Measurements from ENCODE around the gene ADSL.

Gene ADSL

DNA sequence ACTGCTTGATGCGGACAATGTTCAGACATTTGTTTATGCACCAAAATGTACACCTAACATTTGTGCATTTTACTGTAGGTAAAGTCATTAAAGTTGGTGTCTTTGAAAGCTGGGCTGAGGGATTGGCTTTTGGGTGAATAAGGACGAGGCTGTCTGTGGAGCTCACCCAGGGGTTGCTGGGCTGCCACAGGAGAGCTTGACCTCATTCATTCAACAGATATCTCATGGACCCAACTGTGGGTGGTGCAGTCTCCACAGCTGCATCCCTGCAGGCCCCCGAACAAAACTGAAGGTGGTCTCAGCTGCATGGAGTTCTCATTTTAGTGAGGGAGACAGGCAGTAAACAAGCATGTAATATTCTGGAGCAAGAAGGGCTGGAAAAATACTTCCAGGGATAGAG, 56.8 kb downstream of the ADSL start:
- no peak overlapping the region for H3K4me3 ChIP-seq (ENCODE audit: low read length)
- no peak for DNase-seq (ENCODE audit: low read depth)
- TF ChIP-seq CTCF (conservative IDR thresholded peaks at IDR 0.05; ENCODE audit: low read length) = no peak

DNA sequence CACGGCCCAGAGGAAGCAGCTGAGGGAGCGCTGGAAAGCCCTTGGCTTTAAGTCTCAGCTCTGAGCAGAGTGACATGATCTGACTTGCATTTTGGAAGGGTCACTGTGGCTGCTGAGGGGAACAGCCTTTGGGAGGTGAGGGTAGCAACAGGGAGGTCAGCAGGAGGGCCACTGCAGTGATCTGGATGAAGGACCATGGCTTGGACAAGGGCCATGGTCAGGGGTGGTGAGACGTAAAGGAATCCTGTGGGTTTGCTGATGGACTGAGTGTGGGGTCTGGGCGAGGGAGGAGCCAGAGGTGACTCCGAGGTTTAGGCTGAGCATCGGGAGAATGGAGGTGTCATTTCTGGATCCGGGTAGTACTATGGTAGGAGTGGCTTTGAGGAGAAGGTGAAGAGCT, 57.4 kb downstream of the ADSL start:
- TF ChIP-seq CTCF (conservative IDR thresholded peaks at IDR 0.05; ENCODE audit: low read length) = no peak

GRCh38 chr22:40404251-40405177, 58.2 kb downstream of the ADSL start:
- H3K4me3 ChIP-seq (ENCODE audit: low read length) = no peak overlapping the region
- TF ChIP-seq CTCF (conservative IDR thresholded peaks at IDR 0.05; ENCODE audit: low read length) = no peak
- no peak for DNase-seq (ENCODE audit: low read depth)

More for the DNA sequence above, 57.4 kb downstream of the ADSL start:
- no peak for DNase-seq (ENCODE audit: low read depth)
- no peak overlapping the region for H3K4me3 ChIP-seq (ENCODE audit: low read length)

- DNase-seq (ENCODE audit: low read depth) = no peak
- no peak for TF ChIP-seq CTCF (conservative IDR thresholded peaks at IDR 0.05; ENCODE audit: low read length)
- no peak overlapping the region for H3K4me3 ChIP-seq (ENCODE audit: low read length)
These were observed 59.1 kb downstream of the ADSL start for GRCh38 chr22:40405178-40406062.

GRCh38 chr22:40406063-40406890, 60.0 kb downstream of the ADSL start:
- no peak for DNase-seq (ENCODE audit: low read depth)
- TF ChIP-seq CTCF (conservative IDR thresholded peaks at IDR 0.05; ENCODE audit: low read length) = no peak
- no peak overlapping the region for H3K4me3 ChIP-seq (ENCODE audit: low read length)

DNA sequence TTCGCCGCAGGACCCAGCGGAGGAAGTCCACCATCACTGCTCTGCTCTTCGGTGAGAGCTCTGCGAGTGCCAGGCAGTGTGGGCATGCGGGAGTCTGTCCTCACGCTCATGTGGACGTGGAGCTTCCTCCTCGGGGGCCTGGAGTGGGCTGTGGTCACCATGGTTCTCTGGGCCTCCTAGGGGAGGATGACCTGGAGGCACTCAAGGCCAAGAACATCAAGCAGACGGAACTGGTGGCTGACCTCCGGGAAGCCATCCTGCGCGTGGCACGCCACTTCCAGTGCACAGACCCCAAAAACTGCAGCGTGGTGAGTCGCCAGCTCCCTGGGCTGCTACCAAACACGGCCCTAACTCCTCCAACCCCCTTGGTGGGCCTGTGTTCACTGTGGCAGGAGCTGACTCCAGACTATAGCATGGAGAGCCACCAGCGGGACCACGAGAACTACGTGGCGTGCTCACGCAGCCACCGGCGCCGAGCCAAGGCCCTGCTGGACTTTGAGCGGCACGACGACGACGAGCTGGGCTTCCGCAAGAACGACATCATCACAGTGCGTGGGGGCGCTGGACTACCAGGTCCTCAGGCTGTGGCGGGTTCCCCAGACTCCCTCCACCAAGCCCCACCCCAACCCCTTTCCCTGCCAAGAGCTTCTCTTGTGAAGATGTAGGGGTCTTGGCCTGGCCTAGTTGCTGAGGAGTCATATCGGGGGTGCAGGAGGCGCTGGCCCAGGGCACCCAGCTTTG, 60.9 kb downstream of the ADSL start:
- DNase-seq (ENCODE audit: low read depth) = no peak
- TF ChIP-seq CTCF (conservative IDR thresholded peaks at IDR 0.05; ENCODE audit: low read length) = no peak
- no peak overlapping the region for H3K4me3 ChIP-seq (ENCODE audit: low read length)

All from AG10803 (cell line).